Astrocyte (in vitro differentiated cells and primary cell): ENCODE measurements around the gene PPP1R7. TPM values are rescaled to one million over a fixed set of nuclear protein-coding genes. Genes with fewer than 3 reads are reported as not detected.
A peak's percentile ranks its signal among the peaks of the same experiment; 100 is the strongest.

Experiments
- DNase-seq: peaks from one replicate; pipeline ENCODE4 v3.0.0-alpha.2; 2010; ENCODE audit warnings: low read depth
- FAIRE-seq: peaks from 2 replicates; lab custom pipeline; 2011; peaks lifted over from hg19 to GRCh38; lab: Jason Lieb, UNC
- H2AFZ ChIP-seq: 2 replicates; pipeline ENCODE4 v1.6.0; 2012; ENCODE audit warnings: low read depth, low read length, inconsistent platforms
- H3K27ac ChIP-seq: 2 replicates; pipeline ENCODE4 v1.5.1; 2011; ENCODE audit warnings: low read depth, low read length, inconsistent platforms
- H3K27me3 ChIP-seq: 2 replicates; pipeline ENCODE4 v1.6.0; 2011; ENCODE audit warnings: low read length, inconsistent platforms; ENCODE audit not compliant: insufficient read depth
- H3K36me3 ChIP-seq: 2 replicates; pipeline ENCODE4 v1.5.1; 2011; ENCODE audit warnings: low read length, inconsistent platforms; ENCODE audit not compliant: insufficient read depth
- H3K4me1 ChIP-seq: 2 replicates; pipeline ENCODE4 v1.5.1; 2011; ENCODE audit warnings: low read length, inconsistent platforms; ENCODE audit not compliant: insufficient read depth
- H3K4me2 ChIP-seq: 2 replicates; pipeline ENCODE4 v1.6.0; 2012; ENCODE audit warnings: low read length, inconsistent platforms
- H3K4me3 ChIP-seq: 2 replicates; pipeline ENCODE4 v1.5.1; 2011; ENCODE audit warnings: low read depth, mild to moderate bottlenecking, low read length, inconsistent platforms; ENCODE audit not compliant: insufficient read depth
- H3K79me2 ChIP-seq: 2 replicates; pipeline ENCODE4 v1.6.0; 2012; ENCODE audit warnings: mild to moderate bottlenecking, low read length, inconsistent platforms; ENCODE audit not compliant: insufficient read depth
- H3K9ac ChIP-seq: 2 replicates; pipeline ENCODE4 v1.6.0; 2012; ENCODE audit warnings: mild to moderate bottlenecking, low read length, inconsistent platforms
- H3K9me3 ChIP-seq: 2 replicates; pipeline ENCODE4 v1.5.1; 2012; ENCODE audit warnings: low read depth, mild to moderate bottlenecking, low read length, inconsistent platforms; ENCODE audit not compliant: insufficient read depth
- H4K20me1 ChIP-seq: 2 replicates; pipeline ENCODE4 v1.6.0; 2012; ENCODE audit warnings: low read length, inconsistent platforms; ENCODE audit not compliant: insufficient read depth
- H3K27ac Mint-ChIP-seq: one replicate; pipeline ENCODE4 v1.8.0; 2021; ENCODE audit warnings: mild to moderate bottlenecking, mixed read lengths; ENCODE audit not compliant: unreplicated experiment
- H3K27me3 Mint-ChIP-seq: one replicate; pipeline ENCODE4 v1.8.0; 2021; ENCODE audit warnings: low read depth, mixed read lengths; ENCODE audit not compliant: unreplicated experiment
- H3K36me3 Mint-ChIP-seq: one replicate; pipeline ENCODE4 v1.8.0; 2021; ENCODE audit warnings: low read depth, mixed read lengths; ENCODE audit not compliant: unreplicated experiment
- H3K4me1 Mint-ChIP-seq: one replicate; pipeline ENCODE4 v1.8.0; 2021; ENCODE audit warnings: low read depth, mixed read lengths; ENCODE audit not compliant: unreplicated experiment
- H3K4me3 Mint-ChIP-seq: one replicate; pipeline ENCODE4 v1.8.0; 2021; ENCODE audit warnings: mild to moderate bottlenecking, moderate library complexity, mixed read lengths; ENCODE audit not compliant: unreplicated experiment
- H3K9me3 Mint-ChIP-seq: one replicate; pipeline ENCODE4 v1.8.0; 2021; ENCODE audit warnings: mild to moderate bottlenecking, mixed read lengths; ENCODE audit not compliant: unreplicated experiment
- EZH2 ChIP-seq: IDR thresholded peaks from 2 replicates; pipeline ENCODE4 v1.6.1; 2012; ENCODE audit warnings: mild to moderate bottlenecking, low read length, inconsistent platforms; ENCODE audit not compliant: insufficient read depth
- total RNA-seq: library from RNA; stranded (reverse); gene quantifications from 2 replicates; pipeline ENCODE4 v1.2.1, GENCODE V29; 2021
- TF ChIP-seq, protein P1 (sequence below): IDR thresholded peaks from 2 replicates; pipeline ENCODE4 v1.5.1; 2011; ENCODE audit warnings: low read depth, mild to moderate bottlenecking, inconsistent platforms, low read length, moderate library complexity; ENCODE audit not compliant: insufficient read depth

Gene PPP1R7
- total RNA-seq, 1 donor from 2014 or later: 53.4 TPM

DNA sequence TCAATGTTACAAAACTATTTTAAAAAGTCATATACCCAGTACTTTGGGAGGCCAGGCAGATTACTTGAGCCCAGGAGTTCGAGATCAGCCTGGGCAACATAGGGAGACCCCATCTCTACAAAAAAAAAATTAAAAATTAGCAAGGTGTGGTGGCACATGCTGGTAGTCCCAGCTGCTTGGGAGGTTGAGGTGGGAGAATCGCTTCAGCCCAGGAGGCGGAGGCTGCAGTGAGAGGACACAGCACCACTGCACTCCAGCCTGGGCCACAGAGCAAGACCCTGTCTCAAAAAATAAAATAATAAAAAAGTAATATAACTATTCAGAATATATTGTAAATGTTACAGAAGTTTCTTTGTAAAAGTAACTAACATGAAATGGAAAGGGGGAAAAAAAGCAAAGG lies 2.9 kb upstream of the PPP1R7 start:
- Histone ChIP-seq H4K20me1 (peaks cover 10% of the 10 kb centered on the region), H3K4me3 (no peak overlapping the region), H3K4me1 (peaks cover 17% of the 10 kb centered on the region), H3K9me3 (no peaks in the 10 kb centered on the region), H2AFZ (no peak overlapping the region), H3K36me3 (no peaks in the 10 kb centered on the region), H3K27me3 (no peaks in the 10 kb centered on the region), H3K4me2 (no peak overlapping the region), H3K79me2 (peaks cover 16% of the 10 kb centered on the region), H3K9ac (no peak overlapping the region), H3K27ac (no peak overlapping the region)
- Mint-ChIP-seq H3K4me1 (peaks cover 13% of the 10 kb centered on the region), H3K9me3 (no peaks in the 10 kb centered on the region), H3K27me3 (peaks cover 6% of the 10 kb centered on the region), H3K4me3 (no peak overlapping the region), H3K36me3 (peaks cover 3% of the 10 kb centered on the region), H3K27ac (no peak overlapping the region)
- DNase-seq (no peak), FAIRE-seq (no peak)
- TF ChIP-seq, protein P1, sequence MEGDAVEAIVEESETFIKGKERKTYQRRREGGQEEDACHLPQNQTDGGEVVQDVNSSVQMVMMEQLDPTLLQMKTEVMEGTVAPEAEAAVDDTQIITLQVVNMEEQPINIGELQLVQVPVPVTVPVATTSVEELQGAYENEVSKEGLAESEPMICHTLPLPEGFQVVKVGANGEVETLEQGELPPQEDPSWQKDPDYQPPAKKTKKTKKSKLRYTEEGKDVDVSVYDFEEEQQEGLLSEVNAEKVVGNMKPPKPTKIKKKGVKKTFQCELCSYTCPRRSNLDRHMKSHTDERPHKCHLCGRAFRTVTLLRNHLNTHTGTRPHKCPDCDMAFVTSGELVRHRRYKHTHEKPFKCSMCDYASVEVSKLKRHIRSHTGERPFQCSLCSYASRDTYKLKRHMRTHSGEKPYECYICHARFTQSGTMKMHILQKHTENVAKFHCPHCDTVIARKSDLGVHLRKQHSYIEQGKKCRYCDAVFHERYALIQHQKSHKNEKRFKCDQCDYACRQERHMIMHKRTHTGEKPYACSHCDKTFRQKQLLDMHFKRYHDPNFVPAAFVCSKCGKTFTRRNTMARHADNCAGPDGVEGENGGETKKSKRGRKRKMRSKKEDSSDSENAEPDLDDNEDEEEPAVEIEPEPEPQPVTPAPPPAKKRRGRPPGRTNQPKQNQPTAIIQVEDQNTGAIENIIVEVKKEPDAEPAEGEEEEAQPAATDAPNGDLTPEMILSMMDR: no peak
- no peak for TF ChIP-seq EZH2

DNA sequence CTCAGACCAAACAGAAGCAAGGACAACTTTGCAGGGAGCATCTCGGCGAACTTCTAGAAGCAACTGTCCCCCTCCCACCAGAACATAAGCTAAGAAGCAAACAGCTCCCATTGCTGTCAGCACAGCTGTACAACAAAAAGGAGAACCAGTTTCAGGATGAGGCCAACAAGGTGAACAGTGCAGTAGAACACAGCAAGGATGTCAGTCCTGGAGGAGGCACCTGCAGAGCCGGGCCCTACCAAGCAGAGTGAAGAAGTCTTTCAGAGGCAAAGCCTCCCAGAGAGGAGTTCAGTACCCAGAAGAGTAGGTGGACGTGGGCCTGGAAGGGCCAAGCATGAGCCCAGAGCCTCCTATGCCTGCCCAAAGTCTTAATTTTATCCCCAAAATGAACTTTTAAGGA lies 2.0 kb upstream of the PPP1R7 start:
- no peak for TF ChIP-seq EZH2
- TF ChIP-seq, protein P1: no peak
- peak overlapping the region; percentile 100 for H3K4me2 ChIP-seq

DNA sequence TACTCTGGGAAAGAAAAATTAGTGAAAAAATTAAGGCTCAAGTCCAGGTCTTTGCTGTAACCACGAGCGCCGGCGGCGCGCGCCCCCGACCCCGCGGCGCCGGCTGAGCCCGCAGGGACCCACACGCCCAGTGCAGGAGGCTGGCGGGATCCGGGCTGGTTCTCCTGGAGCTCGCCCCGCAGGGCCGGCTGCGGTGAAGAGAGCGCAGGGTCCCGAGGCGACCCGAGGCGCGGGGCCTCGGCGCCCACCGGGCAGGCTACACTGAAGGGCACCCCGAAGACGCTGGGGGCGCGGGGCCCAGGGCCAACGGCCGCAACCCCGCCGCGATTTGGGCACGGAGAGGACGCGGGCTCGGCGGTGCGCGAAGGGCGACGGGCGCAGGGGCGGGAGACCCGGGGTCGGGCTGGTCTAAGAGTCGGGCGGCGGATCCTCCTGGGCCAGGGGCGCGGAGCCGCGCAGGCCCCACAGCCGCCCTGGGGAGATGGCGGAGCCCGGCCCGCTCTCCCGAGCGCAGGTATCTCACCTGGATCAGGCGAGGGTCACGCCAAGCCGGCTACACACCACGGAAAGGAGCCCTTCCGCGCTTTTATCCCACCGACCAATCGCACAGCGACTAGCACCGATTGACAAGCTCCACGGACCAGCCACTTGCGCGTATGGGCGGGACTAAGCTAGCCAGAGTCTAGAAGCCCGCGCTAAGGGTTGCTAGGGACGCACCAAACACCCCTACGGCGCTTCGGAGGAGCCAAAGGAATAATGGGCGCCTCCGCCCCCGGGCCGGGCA lies 1.2 kb upstream of the PPP1R7 start, which contains the start of gene PASK:
PASK (minus strand) TSS at position 582 of the 784 bp plus-strand sequence. CDS start 6,440 bp downstream, outside the sequence.
- H3K27me3 ChIP-seq: no peaks in the 10 kb centered on the region
- Mint-ChIP-seq H3K4me3 (peak within 1 kb of the TSS; percentile 97), H3K4me1 (peaks cover 19% of the 10 kb centered on the region), H3K27me3 (no peaks in the 10 kb centered on the region), H3K9me3 (no peaks in the 10 kb centered on the region), H3K36me3 (peaks cover 2% of the 10 kb centered on the region), H3K27ac (peak within 1 kb of the TSS; percentile 53)
- DNase-seq: peak; percentile 86
- peak within 1 kb of the TSS; percentile 80 for H3K4me3 ChIP-seq
- H3K79me2 ChIP-seq: peaks cover 23% of the 10 kb centered on the region
- peak within 1 kb of the TSS; percentile 100 for H2AFZ ChIP-seq
- peaks cover 17% of the 10 kb centered on the region for H3K4me1 ChIP-seq
- TF ChIP-seq, protein P1: no peak
- TF ChIP-seq EZH2: no peak
- H3K9me3 ChIP-seq: no peaks in the 10 kb centered on the region
- H3K27ac ChIP-seq: peak within 1 kb of the TSS; percentile 4
- FAIRE-seq: no peak
- no peaks in the 10 kb centered on the region for H3K36me3 ChIP-seq
- peak within 1 kb of the TSS; percentile 100 for H3K4me2 ChIP-seq
- H4K20me1 ChIP-seq: peaks cover 18% of the 10 kb centered on the region
- peak within 1 kb of the TSS; percentile 79 for H3K9ac ChIP-seq

More for the DNA sequence above, 2.0 kb upstream of the PPP1R7 start:
- Histone ChIP-seq H3K27ac (no peak overlapping the region), H3K79me2 (peaks cover 23% of the 10 kb centered on the region), H3K36me3 (no peaks in the 10 kb centered on the region), H3K4me1 (peaks cover 17% of the 10 kb centered on the region), H3K27me3 (no peaks in the 10 kb centered on the region), H3K9ac (peak overlapping the region; percentile 71), H4K20me1 (peaks cover 16% of the 10 kb centered on the region), H3K9me3 (no peaks in the 10 kb centered on the region), H3K4me3 (peak overlapping the region; percentile 80), H2AFZ (peak overlapping the region; percentile 100)
- Mint-ChIP-seq H3K4me1 (peaks cover 15% of the 10 kb centered on the region), H3K27me3 (peaks cover 4% of the 10 kb centered on the region), H3K9me3 (no peaks in the 10 kb centered on the region), H3K4me3 (peak overlapping the region; percentile 89), H3K36me3 (peaks cover 2% of the 10 kb centered on the region), H3K27ac (peak overlapping the region; percentile 1)
- FAIRE-seq: no peak
- DNase-seq: no peak
